UCSD-AML1 (cell line): ENCODE data around the gene NAT16.
A peak's percentile ranks its signal among the peaks of the same experiment; 100 is the strongest.

Source experiments
- DNase-seq: peaks from one replicate; lab custom pipeline; 2025; ENCODE audit not compliant: unreplicated experiment; lab: John Stamatoyannopoulos, UW

The NAT16 gene

DNA sequence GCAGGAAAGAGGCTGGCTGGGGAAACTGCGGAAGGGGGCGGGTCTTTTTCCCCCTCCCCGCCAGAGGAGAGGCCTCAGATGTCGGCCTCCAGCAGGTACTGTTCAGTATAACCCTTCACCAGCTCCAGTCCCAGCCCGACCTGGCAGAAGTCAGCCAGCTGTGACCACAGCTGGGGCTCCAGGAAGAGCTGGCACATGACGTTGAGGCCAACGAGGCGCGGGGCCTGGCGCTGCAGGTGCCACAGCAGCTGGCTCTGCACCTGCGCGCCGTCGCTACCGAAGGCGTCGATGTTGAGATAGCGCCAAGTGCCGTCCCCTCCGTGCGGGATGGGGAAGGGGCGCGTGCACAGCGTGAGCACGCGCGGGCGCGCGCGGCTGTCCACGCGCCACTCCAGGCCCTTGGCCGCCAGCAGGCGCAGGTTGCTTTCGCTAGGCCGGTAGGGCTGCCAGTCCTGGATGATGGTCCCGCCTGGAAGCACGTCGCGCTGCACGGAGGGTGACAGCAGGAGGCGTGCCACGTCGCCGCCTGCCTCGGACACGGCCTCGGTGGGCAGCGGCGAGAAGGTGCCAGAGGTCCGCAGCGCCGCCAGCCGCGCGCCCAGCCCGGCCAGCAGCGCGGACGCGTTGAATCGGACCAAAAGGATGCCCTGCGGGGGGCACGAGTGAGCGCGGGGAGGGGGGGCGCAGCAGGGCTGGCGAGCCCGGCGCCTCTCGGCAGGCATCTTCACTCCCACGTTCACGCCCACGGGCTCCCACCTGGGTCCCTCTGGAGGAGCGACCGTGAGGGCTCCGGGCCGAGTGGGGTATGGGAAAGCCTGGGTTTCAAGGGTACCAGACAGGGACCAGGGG lies 7.9 kb downstream of the NAT16 start:
- DNase-seq = no peak

DNA sequence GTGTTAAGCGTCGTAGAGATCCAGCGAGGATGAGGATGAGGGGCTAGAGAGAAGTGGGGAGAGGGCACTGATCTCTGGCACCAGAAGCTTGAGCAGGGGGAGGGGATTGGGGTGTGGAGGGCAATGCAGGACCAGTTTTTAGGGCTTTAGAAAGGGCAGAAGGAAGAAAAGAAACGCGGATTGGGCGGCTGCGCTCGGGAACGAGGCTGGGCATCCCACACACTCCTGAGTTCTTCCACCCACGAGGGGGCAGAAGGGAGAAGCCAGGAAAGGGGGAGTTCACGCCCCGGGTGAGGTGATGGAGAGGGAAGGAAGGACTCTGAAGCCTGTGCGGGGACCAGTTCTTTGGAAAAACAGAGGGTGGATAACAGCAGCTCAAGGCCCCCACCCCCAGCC lies 8.7 kb downstream of the NAT16 start:
- DNase-seq = peak; percentile 14

DNA sequence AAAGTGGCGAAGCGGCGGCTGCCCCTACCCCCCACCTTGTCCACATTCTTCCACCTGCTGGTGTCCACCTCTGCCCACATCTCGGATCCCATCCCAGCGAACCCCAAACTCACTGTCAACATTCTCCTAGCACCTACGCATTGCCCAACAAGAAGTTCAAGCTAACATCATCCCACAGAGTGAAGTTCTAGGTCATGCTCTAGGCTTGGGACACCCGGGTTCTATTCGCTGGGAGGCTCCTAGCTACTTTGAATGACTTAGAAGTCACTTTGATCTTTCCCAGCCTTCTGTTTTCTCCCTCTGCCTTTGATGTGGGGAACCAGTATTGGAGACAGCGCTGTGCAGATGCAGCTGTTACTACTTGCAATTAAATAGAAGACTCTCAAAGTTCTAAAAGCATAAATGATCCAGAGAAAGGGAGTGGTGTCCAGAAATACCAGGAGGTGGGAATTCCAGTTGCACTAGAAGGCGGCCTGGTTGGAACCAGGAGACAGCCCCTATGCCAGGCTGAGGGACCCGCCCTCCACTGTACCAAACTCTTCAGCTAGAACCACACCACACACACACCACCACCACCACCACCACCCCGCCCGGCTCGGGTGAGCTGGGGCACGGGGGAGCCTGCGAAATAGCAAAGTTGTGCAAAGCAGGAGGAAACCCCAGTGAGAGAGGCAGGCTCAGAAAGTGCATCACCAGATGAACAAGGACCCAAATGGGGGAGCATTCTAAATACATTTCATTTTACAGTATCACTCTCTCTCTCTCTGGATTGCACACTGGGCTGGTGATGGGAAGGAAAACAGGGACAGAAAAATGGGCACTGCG lies 9.3 kb downstream of the NAT16 start:
- DNase-seq = no peak

DNA sequence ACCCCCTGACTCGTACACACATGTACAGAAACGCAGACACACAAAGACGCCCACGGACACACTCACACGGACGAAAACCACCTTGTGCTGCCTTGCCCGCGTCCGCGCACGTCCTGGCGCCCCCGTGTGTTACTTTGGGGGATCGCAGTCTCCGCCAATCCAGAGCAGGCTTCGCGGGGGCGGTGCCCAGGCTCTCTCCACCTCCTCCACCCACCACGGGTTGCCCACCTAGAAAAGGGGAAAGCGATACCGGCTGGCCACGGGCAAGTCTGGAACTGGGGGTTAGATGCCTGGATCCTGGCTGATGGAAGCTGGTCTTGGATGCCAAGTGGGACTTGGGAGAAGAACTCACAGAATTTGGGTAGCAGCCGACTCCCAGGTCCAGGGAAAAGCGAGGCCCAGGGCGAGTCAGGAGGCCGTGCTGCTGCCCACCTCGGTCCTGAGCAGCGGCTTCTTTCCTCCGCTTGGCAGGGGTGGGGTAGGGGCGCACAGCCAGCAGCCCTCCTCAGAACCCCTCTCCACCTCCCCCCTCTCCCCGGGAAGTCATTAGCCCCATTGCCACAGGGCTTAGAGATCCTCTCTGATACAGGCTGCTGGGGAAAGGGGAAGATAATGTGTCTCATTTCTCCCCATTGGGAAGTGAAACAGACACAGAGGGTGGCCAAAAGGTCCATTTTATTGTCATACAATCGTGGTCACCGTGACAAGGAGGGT lies 10.1 kb downstream of the NAT16 start:
- peak; percentile 53 for DNase-seq

DNA sequence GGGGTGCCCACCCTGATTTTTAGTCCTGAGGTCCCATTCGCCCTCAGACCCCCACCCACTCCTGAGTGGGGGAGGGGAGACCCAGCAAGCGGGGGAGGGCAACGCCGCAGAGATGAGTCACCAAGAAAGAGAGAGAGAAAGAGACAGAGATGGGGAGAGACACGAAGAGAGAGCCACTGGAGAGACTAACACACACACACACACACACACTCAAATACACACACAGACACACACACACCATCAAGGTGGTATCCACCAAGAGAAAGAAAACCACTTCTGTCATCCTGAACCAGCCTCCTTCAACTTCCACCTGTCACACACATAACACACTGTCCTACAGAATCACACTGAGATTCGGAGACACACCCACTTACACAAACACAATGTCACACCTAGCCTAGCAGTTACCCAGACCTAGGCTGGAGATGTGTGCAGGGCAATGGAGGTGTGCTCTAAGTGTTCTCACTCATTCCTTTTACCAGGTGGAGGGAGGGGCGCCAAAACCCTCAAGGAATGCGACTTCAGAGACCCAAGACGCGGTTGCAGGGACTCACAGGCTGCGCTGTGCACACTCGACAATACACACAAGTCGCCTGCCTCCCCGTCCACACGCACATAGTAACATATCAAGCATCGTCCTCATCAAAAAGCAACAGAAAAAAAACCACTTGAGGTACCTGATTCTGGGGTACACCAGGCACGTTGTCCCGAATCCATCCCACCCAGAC lies 10.8 kb downstream of the NAT16 start:
- no peak for DNase-seq

DNA sequence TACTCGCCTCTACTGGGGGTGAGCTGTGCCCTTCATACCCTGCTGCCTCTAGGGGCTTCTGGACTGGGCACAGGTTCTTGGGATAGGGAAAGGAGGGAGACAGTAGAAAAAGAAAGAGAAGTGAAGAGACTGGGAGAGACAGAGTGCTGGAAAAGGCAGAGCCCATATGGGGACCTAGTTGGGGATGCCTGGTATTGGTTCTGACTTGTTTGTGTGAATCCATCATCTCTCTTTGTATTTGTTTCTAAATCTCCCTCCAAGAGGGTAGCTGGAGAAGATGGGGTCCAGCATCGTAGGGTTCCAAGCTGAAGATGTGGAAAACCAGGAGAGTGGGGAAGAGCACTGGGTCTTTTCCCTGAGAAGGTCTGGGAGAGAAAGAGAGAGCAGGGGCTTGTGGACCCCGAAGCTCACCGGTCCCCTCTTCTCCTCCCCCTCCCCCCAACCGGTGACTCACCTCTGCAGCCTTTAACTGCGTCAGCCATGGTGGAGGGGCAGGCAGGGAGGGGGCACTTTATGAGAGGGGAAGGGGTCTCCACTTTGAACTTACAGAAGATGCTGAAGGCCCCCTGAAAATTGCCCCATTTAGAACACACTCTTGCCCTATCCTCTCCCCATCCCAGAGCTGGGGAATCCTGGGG lies 11.6 kb downstream of the NAT16 start:
- no peak for DNase-seq

DNA sequence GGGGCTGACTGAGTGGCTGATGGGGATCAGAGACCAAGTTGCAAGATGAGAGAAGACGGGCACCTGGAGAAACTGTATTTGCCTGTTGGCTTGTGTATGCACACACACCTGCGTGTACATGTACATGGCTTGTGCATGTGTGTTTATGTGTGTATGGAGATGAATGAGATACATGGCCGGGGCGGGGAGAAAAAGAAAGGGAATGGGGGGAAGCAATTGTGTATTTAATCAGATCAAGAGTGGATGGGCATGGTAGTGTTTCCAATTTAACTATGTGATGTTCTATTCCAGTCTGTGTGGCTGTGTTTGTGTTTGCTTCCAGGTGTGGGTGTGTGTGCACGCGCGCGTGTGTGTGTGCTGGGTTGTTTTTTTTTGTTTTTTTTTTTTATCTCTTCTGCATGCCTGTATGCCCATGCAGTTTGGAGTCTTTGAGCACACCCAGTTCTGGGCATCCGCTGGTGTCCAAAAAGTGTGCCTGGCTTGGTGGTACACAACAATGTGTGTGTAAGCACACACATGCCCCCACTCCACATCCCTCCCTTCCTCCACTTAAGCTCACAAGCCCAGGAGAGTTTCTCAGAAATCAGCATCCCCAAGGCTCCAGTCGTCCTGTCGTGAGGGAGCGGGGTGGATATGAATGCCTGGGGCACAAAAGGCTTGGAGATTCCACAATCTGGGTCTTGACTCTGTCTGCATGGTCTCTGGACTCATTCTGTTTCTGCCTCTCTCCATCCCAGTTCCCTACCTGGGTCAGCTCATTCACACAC lies 12.3 kb downstream of the NAT16 start:
- no peak for DNase-seq

DNA sequence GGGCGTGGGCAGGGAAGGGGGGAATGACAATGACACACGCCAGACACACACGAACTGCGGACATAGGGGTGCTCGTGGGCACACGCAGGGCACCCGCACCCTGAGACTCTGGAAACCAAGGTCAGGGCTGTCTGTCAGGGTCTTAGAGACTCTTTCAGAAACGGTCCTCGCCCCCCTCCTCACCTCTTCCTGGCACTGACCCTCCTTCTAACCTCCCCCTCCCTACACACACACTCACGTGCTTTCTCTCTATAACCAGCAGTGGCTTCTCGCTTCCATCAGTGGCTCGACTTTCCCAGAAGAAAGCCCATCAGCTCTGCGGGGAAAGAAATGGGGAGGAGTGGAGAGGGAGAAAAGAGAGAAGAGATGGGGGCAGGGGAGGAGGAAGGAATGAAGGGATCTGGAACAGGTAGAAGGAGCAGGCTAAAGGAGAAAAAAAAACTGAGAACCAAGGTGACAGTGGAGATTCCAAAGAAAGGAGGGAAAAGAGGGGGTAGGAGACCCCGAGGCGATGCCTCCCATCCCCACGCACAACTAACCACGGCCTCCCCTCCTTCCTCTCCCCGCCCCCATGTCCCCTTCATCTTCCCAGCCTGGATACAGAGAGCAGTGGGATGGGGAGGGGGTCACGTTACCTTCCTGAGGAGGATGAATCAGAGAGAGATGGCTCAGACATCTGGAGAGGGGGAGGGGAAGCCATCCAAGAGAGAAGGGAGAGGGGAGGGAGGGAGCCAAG lies 13.0 kb downstream of the NAT16 start:
- DNase-seq = no peak

DNA sequence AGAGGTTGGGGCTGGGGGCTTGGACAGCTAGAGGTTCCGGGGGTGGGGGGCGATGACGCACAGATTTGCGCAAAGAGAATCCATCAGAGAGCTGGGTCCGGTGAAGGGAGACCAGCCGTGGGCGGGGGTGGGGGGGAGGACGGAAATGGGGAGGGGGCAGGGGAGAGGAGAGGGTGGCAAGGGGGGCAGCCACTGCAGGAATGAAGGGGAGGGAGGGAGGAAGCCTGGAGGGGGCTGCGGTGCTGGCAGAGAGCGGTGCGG lies 13.5 kb downstream of the NAT16 start:
- DNase-seq = no peak

DNA sequence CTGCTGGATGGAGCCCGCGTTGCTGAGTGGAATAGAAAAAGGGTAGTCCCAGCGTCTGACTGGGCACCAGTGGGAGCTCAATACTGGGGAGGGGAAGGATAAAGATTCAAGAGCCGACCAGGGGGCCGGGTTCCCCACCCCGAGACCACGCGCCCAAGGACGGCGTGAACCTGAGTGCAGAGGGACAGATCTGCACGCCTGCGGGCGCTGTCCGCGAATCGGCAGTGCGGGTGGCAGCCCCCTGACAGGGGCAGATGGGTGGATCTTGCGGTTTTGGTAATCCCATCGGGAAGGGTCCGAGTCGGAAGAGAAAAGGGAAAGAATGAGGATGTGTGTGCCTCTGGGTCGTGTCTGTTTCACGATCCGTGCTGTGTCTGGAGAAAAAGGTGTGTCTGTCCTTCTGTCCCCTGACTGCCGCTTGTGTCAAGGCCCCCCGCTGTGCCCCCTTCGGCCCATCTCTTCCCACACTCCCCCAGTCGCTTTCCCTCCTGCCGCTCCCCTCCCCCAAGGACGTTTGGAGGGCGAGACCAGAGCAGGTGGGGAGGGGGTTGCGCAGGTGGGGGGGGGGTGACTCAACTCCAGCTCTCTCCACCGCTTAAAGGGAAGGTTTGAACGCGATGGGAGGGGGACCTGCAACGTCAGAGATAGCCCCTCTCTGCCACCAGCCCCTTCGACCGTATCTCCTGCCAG lies 14.0 kb downstream of the NAT16 start:
- no peak for DNase-seq

DNA sequence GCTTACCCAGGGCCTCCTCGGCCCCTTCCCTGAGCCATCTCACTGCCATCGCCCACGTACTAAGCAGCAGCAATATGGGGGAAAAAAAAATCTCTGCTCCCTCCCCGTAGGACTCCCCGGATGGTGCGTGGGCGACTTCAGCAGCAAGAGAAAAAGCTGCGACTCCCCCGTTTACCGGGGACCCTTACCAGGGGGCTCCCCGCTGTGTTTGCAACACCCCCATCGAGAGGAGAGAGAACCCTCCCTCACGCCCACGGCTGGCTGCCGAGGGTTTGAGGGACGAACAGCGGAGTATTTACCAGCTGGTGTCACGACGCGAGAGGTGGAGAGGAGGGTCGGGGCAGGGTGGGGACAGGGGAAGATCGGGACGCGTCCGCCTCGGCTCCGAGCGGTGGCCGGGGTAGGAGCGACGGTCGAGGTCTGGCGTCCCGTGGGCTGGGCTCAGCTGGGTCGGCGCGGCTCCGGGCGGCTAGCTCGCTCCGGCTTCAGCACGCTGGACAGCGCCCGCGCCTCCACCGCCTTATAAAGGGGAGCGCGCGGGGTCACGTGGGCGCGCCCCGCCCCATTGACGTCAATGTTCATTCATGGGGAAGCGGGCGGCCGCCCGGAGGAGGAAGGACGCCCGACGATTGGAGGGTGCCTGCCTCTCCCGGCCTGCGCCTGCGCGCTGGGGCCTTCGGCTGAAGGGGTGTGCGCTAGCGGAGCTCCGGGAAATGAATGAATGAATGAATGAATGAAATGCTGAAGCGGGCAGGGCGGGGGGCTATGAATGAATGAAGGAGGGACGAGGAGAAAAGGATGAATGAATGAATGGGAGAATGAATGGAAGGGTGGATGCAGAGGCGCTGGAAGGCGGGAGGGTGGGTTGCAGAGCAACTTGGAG lies 14.8 kb downstream of the NAT16 start, which contains the start of gene VGF:
VGF (minus strand) TSS at position 495 of the 883 bp plus-strand sequence. CDS start 726 bp downstream, outside the sequence.
- DNase-seq = peak; percentile 88

DNA sequence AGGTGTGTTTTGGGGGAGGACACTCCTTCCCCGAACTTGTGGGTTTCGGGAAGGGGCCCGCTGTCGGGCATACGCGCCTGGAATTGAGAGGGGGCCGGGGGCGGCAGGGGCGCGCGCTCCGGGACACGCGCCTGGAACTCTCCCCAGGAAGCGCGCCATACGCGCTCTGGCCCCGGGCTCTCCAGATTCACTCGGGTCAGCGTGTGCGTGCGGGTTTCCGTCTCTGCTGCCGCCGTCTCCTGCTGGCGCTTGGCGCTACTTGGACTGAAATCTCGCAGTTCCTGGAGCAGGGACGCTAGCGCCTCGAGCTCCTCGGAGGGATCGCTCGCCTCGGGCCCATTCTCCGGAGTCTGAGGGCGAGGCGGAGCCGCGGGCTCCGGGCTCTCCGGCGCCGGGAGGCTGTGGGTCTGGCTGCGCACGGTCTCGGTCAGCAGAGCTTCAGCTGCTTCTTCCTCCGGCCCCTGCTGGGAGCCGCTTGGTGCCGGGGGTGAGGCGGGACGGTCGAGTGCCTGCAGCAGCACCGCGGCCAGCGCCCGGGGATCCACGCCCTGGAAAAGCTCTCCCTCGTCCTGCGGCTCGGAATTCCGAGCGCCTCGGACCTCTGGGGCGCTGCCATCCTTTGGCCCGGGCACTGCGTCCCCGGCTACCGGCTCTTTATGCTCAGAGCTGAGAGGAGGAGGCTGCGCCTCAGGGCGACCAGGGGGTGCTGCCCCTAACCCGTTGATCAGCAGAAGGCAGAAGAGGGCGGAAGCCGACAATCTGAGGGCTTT lies 15.8 kb downstream of the NAT16 start:
- no peak for DNase-seq

DNA sequence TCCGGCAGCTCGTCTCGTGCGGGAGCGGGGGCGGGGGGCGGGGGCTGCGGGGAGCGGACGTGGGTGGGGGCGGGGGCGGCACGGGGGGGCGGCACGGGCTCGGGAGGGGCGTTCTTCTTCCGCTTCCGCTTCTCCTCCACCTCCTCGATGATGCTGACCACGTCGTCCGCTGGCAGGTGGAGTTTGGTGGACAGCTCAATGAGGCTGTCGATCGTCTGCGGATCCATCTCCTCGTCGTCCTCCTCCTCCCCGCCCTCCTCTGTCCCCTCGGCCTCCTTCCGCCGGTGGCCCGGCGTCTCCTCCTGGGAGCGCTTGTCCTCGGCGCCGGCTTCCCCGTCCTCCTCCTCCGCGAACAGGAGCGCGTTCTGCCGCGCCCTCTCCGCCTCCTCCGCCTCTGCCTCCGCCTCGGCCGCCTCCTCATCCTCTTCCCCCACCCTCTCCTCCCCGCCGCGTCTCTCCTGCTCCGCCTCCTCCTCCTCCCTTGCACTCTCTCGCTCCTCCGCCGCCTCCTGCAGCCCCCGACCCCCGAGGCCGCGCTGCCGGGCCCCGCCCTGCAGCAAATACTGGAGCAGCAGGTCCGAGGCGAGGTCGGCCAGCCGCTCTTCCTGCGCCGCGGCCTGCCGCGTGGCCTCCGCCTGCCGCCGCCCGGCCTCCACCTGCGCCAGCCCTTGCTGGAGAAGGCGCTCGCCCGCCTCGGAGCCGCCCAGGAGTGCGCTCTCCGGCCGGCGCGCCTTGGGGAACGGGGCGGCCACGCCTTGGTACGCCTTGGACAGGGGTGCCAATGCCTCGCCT lies 16.6 kb downstream of the NAT16 start:
- DNase-seq = peak; percentile 14

DNA sequence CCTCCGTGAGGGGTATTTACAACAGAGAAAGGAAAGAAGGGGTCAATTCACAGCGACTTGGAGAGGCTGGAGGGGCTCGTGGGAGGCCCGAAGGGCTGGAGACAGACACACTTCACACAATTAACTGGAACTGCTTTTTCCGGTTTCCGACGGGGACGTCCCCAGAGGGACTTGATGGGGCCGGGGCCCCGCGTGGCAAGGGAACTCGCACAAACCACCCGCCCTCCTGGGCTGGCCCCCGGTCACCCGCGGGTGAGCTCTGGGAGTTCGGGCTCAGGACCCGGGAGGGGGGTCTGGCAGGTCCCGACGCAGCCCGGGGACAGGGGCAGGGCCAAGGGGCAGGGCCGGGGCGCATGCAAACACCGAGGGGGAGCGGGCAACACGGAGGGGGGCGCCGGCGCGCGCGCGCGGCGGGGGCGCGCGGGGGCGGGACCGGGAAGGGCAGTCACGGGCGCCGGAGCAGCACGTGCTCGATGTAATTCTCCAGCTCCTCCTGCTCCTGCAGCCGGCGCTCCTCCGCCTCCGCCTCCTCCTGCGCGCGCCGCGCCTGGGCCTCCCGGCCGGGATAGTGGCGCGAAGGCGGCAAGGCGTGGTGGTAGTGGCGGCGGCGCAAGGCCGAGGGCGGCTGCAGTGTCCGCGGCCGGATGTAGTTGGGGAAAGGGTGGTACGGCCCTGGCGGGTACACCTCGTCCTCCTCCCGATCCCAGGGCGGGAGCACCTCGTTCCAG lies 17.4 kb downstream of the NAT16 start:
- DNase-seq = peak; percentile 13

DNA sequence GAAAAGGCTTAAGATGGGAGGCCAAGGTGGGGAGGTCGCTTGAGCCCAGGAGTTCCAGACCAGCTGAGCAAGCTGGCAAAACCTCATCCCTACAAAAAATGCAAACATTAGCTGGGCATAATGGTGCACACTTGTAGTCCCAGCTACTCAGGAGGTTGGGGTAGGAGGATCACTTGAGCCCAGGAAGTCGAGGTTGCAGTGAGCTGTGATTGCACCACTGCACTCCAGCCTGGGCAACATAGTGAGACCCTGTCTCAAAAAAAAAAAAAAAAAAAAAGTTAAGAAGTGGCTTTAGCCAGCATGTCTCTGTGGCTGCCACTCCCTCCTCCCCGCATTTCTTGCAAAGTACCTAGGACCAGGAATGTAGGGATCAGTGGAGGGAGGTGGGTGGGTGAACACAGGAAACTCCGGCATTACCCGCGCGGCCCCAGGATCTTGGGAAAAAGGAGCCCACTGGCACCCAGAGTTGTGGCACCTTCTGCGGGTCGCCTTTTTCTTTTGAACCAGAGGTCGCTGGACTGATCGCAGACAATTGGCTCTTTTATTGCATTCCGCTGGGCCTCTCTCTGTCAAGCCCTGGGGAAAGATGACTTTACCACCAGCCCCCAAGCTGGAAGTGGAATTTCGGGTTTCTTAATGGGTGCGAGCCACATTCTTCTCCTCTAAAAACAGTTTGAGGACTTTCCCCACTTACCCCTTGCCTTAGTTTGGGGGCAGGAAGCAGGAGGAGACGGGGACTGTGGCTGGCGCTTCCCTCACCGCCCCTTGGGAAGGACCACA lies 18.2 kb downstream of the NAT16 start:
- no peak for DNase-seq
